GM19043 (cell line): Measurements from ENCODE around the gene NRTN.
"Not testable (repeated sequence)": the region's sequence is repeated elsewhere in the genome, so short reads cannot be mapped to it uniquely, and the experiment has no call there.

ENCODE experiments used
- ATAC-seq: cut with Tn5 transposase; IDR thresholded peaks from one replicate; pipeline ENCODE4 v1.9.1; 2021; ENCODE audit warnings: low read depth; ENCODE audit not compliant: unreplicated experiment

Gene NRTN

DNA sequence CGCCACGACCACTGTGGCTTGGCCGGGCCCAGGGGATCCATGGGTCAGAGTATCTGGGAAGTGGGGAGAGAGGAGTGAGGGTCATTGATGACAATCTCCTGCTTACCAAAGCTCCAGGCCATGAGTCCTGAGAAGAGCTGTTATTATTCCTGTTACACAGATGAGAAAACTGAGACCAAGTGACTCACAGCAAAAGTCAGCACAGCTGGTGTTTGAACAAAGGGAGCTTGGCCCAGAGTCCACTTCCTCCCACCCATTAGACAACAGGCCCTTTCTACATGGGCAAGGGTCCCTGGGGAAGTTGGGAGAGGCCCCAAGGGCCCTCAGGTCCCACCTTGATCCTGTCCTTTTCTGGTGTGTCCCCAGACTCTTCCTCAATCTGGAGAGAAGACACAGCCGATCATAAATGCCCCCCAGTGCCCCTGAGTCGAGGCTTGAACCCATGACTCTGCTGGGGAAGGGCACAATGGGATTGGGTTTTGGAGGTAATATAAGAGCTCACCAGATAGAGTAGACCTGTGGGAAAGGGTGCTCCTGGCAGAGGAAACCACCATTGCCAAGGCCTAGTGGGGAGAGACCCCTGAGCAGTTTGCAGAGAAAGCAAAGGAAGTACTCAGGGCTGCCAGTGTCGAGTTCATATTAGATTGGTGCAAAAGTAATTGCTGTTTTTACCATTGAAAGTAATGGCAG is 27.8 kb downstream of the NRTN start:
- ATAC-seq = no peak

DNA sequence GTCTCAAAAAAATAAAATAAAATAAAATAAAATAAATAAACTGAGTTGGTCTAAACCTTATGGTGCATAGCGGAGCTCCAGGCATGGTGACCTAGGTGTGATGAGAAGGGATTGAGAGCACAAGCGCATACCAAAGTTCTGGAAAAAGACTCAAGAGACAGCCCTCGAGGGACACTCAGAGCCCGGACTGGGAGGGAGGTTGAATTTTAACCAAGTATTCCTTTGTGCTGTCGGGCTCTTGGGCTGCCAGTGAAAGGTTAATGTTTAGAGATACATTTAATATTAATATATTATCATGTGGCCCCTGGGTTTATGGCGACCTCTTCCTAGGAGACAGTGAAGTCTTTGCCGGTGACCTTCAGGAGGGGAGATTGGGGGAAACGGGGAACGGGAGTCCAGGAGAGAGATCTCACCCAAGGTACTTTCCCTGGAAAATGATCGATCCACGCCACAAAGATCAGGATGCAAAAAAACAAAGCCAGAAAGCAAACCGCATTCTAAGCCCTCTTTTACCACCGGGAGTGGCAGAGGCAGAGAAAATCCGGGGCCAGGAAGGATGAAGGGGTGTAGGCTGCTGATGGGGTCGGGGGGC is 33.0 kb downstream of the NRTN start:
- no peak for ATAC-seq

DNA sequence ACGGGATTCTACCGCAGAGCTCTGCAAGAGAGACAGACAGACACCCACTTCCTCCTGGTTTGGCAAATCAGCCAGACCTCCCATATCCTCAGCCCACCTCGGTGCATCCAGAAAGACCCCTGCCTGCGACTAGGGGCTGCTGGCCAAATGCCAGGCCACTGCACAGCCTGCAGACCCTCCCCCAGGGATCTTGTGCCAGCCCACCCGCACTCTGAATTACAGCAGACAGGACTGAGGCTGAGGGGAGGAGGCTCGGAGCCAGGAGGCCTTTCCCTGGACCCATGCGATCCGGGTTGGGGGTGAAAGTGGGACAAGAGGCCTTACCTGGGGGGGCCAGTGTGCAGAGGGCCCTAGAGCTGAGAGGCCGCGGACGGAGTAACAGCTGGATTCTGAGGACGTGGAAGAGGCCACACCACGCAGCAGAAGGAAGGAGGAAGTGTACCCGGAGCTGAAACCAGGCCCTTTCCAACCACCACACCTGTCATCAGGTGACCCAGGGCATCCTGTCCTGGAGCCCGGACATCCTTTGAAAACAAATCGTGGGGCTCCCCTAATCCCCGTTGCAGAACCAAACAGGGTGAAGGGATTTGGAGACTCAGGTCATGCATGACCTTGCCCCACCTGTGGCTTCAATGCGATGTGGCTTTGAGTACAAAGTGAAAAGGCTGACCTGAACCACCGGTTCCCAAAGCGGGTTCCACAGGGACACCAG is 33.6 kb downstream of the NRTN start:
- no peak for ATAC-seq

DNA sequence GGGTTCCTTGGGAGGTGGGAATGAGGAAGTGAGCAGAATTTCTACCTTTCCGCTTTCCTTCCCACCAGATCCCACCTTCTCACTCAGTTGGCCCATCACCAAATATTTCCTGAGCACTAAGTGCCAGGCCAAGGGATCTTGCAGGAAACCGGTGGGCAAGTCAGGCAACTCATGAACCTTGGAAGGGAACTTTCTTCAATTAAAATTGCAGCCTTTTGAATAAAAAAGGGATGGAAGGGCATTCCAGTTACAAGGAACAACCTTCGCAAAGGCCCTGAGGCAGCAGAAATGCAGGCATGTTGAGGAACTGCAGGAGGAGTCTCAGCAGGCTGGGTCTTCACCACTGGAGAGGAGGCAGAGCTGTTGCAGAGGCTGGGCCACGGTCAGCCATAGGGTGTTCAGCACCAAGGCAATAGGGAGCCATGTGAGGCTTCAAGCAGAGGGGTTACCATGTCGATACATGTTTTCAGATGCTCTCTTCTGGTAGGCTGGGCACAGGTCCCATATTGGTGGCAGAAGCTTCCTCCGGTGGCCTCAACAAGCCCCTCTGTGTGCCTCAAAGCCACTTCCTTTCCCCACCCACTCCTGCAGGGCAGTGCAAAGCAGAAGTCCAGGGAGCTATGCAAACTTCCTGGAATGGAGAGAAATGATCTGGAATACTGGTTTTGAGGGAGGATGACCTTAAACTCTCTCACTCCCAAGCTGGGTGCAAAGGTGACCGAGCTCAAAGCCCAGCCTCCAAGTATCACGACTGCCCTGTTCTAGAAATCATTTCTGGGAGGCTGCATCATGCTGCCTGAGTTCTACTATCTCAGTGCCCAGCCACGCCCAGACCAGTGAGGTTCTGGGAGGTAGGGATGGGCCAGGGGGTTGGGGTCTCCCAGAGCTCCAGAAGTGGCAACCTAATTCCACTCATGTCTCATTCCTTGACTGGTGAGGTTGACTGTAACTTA is 34.5 kb downstream of the NRTN start, which contains the start of gene FUT6:
Gene FUT6 (minus strand): TSS at position 638 of the 953 bp plus-strand sequence. CDS start 7,135 bp downstream, outside the sequence.
- ATAC-seq = no peak

DNA sequence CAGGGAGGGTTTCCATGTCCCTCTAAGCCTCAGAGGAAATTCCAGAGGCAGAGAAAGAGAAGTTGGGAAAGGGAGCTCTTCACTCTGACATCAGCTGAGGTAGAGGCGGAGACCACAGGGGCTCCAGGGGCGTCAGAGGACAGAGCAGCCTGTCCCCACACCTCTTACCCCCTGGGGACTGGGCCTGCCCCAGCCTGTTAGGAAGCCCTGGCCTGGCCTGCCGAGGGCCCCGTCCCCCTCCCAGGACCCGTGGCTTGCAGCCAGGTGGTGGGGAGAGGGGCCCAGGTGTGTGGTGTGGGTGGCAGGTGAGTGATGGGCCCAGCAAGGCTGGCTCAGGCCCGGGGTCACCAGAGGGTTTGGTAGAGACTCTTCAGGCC is 36.9 kb downstream of the NRTN start:
- ATAC-seq = not testable (repeated sequence)

DNA sequence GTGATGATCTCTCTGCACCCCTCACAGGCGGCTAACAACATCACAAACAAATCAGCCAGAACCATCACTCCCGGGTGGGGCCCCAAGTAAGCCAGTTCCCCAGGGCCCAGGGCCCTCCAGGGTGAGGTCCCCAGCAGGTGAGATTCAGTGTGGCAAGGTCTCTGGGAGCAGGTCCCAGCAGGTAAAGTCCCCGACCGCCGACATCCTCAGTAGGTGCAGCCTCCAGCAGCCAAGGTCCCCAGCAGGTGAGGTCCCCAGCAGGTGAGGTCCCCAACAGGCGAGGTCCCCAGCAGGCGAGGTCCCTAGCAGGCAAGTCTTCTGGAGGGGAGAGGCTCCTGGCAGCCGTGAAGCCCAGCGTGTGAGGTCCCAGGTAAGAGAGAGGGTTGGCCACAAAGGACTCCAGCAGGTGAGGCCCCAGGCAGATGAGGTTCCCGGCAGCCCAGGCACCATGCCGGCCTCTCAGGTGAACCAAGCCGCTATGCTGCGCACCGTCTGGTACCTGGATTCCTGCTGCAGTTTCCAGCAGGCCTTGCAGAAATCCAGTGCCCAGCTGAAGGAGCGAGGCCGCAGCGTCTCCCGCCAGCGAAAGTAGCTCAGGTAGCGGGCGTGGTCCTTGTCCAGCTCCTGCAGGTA is 38.5 kb downstream of the NRTN start:
- no peak for ATAC-seq

DNA sequence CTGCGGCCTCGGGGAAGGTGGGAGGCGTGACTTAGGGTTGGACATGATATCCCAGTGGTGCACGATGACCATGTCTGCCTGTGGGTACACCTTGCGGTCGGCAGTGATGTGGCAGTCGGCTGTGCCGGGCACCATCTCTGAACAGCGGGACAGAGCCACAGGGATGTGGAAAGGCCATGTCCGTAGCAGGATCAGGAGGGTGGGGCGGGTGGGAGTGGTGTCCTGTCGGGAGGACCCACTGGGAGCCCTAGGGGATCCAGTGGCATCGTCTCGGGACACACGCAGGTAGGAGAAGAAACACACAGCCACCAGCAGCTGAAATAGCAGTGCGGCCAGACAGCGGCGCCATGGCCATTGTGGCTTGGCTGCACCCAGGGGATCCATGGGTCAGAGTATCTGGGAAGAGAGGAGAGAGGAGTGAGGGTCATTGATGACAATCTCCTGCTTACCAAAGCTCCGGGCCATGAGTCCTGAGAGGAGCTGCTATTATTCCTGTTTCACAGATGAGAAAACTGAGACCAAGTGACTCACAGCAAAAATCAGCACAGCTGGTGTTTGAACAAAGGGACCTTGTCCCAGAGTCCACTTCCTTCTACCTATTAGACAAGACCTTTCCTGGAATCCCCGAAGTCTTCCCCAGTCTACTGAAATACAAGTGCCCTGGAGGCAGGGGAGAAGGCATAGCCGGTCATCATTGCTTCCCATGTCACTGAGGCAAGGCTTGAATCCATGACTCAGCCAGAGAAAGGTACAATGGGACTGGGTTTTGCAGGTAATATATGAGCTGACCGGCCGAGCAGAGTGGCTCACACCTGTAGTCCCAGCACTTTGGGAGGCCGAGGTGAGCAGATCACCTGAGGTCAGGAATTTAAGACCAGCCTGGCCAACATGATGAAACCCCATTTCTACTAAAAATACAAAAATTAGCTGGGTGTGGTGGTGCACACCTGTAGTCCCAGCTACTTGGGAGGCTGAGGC is 39.9 kb downstream of the NRTN start:
- ATAC-seq = no peak

DNA sequence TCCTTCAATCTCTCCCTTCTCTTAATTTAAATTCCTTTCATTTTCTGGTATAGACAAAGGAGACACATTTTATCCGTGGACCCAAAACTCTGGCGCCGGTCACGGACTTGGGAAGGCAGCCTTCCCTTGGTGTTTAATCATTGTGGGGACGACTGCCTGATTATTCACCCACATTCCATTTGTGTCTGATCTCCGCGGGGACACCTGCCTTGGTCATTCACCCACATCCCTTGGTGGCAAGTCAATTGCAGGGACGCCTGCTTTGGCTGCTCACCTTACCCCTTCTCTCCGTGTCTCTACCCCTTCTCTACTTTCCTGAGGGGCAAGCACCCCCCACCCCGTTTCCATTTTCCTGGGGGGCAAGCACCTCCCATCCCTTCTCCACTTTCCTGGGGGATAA is 43.0 kb downstream of the NRTN start:
- ATAC-seq = not testable (repeated sequence)

DNA sequence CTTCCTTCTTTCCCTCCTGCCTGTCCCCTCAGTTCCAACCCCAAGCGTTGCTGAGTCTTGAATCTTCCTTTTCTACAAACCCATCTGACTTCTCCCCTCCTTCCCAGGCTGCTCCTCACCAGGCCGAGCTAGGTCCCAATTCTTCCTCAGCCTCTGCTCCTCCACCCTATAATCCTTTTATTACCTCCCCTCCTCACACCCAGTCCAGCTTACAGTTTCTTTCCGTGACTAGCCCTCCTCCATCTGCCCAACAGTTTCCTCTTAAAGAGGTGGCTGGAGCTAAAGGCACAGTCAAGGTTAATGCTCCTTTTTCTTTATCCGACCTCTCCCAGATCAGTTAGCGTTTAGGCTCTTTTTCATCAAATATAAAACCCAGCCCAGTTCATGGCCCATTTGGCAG is 43.8 kb downstream of the NRTN start:
- not testable (repeated sequence) for ATAC-seq

DNA sequence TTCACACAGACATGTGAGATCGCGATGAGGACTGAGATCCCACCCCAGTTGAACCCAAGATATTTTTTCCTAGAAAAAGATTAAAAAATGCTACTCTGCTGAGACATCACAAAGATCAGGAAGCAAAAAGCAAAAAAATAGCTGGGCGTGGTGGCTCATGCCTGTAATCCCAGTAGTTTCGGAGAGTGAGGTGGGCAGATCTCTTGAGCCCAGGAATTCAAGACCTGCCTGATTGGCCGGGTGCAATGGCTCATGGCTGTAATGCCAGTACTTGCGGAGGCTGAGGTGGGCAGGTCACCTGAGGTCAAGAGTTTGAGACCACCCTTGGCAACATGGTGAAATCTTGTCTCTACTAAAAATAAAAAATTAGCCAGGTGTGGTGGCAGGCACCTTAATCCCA is 45.3 kb downstream of the NRTN start:
- no peak for ATAC-seq

DNA sequence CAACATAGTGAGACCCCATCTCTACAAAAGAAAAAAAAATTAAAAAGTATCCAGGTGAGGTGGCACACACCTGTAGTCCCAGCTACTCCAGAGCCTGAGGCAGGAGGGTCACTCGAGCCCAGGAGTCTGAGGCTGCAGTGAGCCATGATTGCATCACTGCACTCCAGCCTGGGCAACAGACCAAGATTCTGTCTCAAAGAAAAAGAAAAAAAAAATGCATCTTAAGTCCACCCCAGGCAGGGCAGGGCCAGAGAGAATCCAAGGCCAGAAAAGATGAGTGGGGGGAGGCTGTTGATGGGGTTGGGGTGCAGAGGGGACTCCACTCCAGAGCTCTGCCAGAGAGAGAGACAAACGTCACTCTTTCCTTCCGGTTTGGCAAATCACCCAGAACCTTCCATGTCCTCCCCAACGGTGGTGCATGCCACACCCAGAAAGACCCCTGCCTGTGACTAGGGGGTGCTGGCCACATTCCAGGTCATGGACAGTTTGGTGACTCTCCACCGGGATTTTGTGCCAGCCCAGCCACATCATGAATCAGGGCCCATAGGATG is 46.0 kb downstream of the NRTN start:
- ATAC-seq = no peak

DNA sequence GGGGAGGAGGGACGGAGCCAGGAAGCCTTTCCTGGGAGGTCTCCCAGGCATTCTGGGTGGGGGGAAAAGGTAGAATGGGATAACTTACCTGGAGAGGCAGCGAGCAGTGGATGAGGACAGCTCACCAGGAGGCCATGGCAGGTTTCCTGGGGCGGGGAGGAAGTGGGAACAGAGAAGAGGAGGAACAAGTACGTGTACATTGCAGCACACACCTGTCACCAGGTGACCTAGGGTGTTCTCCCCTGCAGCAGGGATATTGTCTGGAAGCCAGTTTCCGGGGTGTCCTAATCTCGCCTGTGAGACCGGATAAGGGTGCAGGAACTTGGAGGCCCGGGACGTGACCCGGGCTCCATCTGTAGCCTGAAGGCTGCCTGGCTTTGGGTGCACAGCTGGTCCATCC is 46.4 kb downstream of the NRTN start, which contains the start of gene FUT3:
Gene FUT3 (minus strand): TSS at position 148 of the 400 bp plus-strand sequence.
- no peak for ATAC-seq

DNA sequence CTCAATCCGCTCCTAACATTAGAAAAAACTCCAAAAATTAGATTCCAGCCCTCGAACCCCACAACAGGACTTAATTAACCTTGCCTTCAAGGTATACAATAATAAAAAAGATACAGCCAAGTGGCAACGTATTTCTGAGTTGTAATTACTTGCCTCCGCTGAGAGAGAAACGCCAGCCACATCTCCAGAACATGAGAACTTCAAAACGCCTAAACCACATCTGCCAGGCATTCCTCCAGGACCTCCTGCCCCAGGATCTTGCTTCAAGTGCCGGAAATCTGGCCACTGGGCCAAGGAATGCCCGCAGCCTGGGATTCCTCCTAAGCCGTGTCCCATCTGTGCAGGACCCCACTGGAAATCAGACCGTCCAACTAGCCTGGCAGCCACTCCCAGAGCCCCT is 49.3 kb downstream of the NRTN start:
- not testable (repeated sequence) for ATAC-seq

DNA sequence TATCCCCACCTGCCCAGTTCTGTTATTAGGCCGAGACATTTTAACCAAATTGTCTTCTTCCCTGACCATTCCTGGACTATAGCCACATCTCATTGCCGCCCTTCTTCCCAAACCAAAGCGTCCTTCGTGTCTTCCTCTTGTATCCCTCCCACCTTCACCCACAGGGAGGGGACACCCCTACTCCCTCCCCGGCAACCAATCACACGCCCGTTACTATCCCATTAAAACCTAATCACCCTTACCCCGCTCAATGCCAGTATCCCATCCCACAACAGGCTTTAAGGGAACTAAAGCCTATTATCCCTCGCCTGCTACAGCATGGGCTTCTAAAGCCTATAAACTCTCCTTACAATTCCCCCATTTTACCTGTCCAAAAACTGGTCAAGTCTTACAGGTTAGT is 50.3 kb downstream of the NRTN start:
- ATAC-seq = not testable (repeated sequence)

DNA sequence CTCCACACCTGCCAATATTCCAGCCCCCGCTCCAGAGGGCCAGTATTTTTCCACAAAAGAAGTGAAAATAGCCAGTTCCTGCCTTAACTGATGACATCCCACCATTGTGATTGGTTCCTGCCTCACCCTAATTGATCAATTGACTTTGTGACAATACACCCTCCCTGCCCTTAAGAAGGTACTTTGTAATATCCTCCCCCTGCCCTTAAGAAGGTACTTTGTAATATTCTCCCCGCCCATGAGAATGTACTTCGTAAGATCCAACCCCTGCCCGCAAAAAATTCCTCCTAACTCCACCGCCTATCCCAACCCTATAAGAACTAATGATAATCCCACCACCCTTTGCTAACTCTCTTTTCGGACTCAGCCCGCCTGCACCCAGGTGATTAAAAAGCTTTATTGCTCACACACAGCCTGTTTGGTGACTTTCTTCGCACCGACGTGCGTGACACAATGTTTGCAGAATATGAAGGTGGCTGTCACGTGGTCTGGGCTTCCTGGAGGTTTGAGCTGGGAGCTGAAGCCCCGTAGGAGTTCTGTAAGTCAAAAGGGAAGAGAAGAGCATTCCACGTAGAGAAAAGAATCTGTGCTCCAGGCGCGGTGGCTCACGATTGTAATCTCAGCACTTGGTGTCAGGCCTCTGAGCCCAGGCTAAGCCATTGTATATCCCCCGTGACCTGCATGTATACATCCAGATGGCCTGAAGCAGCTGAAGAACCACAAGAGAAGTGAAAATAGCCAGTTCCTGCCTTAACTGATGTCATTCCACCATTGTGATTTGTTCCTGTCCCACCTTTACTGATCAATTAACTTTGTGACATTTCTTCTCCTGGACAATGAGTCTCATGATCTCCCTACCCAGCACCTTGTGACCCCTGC is 52.6 kb downstream of the NRTN start:
- ATAC-seq = no peak

DNA sequence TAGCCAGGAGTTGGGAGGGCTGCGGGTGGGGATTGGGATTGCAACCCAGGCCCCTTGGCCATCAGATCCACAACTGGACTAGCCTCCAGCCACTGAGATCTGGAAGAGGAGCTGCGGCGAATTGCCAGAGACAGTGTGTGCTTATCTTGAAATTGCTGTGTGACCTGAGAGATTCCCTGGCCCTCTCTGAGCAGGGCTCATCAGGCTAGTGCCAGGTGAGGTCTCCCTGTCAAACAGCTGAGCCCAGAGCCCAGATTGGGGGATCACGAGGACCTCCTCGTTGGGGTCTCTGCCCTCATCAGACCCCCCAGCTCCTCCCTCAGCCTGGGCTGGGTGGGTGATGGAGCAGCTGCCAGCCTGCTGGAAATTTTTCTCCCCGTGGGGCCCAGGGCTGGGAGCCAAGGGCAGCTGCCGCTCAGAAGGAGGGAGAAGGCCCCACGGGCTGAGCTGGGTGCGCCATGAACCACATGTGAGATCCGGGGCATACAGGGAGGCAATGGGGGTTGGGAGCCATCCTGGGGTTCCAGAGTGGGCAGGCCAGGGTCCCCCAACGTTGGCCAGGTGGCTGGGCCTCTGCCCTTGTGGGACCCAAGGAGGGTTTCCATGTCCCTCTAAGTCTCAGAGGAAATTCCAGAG is 58.3 kb downstream of the NRTN start:
- no peak for ATAC-seq

DNA sequence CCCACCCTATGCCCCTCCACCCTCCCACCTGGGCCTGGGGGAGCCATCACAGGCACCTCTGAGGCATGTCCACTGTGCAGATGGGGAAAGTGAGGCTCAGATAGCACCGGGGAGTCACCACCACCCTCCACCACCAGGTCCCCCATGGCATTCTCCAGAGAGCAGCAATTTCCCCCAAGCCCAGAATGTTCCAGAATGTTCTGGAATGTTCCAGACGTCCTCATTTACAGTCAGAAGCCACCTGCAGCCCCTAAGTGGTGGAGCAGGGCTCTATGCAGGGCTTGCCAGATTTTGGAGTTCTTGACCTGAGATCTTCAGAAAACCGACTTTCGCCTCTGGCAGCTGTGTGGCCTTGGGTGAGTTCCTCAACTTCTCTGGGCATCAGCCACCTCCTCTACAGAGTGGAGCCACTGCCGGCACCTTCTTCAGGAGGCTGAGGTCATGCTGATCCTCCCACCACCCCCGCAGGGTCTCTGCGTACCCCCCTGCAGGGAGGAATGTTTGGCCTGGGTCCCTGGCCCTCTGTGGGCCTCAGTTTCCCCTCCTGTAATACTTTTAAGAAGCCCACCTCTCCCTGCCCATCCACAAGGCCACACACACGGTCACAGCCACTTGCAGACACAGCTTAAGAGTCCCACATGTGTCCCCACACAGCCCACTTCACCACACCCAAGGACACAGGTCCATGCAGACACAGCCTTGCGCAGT is 59.3 kb downstream of the NRTN start:
- ATAC-seq = no peak
